Measurements from ENCODE around the gene ADAMTS17.
A peak's percentile ranks its signal among the peaks of the same experiment; 100 is the strongest.

ADAMTS17 gene

DNA sequence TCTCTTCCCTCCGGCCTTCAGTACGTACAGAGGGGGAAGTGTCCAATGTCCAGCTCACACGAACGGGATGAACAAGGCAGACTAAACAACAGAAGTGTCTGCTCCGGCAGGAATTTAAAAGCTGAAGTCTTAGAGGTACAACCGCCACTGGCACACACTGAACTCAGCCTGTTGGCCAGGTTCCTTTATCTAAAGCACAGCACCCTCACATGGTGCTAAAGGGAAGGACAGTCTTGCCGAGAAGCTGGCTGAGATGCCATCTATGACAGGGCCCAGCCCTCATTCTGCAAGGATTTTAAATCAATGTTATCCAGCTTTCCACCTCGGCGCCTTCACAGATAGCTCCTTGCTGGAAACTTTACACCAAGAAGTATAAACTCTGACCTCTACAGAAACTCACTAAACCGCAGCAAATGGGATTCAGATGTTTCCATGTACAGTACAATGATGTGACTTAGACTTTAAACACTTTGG lies 2.8 kb downstream of the ADAMTS17 start:
- peak; percentile 65 for DNase-seq

DNA sequence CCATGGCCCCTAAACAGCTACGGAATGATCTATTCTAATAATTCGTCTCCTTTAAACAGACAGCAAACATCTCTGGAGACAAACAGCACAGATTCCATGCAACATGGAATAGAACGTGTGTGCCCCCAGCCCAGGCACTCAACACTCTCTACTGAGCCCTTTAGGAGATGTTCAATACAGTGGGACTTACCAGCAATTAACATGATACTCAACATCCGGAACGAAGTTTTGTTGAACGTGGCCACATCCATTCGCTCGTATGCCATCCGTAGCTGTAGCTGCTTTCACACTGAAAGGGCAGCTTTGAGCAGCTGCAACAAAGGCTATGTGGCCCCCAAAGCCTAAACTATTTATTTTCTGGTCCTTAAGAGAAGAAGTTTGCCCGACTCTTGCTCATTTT lies 3.5 kb downstream of the ADAMTS17 start:
- no peak for DNase-seq

DNA sequence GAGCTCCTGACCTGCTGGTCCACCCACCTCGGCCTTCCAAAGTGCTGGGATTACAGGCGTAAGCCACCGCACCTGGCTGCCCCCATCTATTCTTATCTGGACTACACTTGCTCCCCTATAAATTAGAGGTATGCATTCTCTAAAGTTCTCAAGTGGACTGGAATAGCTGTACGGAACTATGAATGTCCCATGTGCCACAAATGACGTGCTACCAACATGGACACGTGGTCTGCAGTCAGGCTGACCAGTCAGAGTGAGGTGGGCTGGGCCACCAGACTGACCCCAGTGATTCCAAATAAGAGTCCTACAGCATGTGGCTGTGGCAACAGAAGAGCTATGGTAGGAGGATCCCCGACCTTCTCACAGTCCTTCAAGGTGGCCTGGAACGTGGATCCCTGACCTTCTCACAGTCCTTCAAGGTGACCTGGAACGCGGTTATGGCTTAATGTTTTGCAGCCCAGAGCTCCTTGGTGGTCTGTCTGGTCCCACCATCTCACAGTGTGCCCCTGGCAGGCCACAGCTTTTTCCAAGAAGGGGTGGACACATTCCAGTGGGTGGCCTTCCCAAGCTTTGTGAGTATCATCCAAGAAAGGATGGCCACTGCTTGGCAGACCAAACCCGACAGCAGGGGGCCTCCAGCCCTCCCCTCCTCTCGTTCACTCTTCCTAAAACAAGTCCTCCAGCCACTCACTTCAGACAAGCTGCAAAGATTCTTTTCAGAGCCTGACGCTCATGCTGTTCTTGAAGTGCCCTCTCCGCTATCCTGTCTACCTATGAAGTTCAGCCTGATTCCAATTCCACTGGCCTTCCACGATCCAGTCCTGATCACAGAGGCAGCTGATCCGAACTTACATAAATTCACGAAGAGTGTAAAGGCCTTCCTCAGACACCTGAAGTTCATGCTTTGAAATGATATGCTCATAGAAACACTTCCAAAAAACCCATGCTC lies 4.4 kb downstream of the ADAMTS17 start:
- DNase-seq, result no peak

DNA sequence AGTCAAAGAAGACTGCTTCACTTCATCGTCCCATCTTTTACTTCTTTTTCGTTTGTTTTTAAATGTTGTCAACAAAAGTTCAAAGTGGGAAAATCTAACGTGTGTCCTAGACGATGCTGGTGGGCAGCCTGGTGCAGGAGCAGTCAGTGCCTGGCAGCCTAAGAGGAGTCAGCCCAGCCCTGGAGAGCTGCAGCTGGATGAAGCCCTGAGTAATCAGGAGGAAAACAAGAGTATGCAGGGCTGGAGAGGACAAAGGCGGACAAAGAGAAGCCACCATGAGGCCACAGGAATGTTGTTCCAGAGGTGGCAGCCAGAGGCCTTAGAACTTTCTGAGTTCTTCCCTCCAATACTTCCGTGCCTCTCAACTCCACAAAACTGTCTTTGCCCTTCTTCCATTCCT lies 5.7 kb downstream of the ADAMTS17 start:
- no peak for DNase-seq

- no peak for DNase-seq
Observed at GRCh38 chr15:100335335-100335999, 6.3 kb downstream of the ADAMTS17 start.

GRCh38 chr15:100334905-100335304 lies 6.9 kb downstream of the ADAMTS17 start:
- no peak for DNase-seq

DNA sequence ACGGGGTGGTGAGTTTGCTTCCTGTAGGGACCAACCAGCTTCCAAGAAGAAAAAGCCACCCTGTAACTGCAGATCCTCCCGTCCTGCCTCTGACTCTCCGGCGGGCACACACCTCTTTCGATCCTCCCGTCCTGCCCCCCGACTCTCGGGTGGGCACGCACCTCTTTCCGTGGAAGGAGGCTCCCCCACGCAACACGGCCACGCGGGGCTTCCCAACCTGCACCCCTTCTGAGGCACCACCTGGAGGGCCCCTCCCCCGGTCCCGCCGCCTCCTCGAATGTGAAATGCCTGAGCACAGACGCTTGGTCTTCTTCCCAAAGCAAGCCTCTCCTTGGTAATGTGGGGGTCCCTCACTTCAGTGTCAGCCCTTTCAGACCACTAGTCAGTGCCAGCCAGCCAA lies 7.3 kb downstream of the ADAMTS17 start:
- DNase-seq, result no peak

DNA sequence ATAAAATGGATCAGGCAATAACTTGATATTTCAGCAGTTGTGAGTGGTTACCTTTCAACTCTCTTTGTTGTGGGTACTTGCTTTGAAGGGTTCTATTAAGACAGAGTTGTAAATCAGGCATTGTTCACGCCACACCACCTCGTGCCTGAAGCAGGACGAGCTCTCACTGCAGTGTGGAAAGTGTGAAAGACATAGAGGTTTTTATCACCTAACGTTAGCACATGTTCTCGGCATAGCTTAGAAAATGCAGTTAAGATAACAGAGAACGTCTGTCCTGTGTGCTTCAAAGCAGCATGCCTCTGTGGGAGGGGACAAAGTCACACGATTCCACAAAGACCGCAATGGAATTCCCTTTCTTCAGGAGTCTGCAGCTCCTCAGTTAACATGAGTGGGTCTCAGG lies 7.8 kb downstream of the ADAMTS17 start:
- no peak for DNase-seq

DNA sequence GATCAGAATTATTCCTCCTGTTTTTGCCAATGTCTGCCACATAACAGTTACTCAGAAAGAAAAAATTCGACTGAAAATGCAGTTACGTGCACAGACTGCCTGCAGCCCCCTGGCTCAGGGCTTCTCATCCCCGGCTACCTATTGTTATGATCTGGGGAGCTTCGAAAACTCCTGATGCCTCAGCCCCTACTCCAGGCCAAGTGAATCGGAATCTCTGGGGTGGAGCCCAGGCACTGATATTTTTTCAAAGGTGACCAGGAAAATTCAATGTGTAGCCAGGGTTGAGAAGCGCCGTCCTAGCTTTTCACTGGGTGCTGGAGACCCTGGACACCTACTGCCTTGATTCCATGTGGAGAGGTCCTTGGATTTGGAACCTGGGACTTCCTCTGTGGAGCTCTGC lies 8.5 kb downstream of the ADAMTS17 start:
- DNase-seq, result no peak

- DNase-seq, result no peak
Observed at GRCh38 chr15:100332721-100333120, 9.1 kb downstream of the ADAMTS17 start.

- no peak for DNase-seq
Observed at GRCh38 chr15:100332231-100332630, 9.5 kb downstream of the ADAMTS17 start.

GRCh38 chr15:100330629-100331215 lies 11.1 kb downstream of the ADAMTS17 start:
- peak; percentile 29 for DNase-seq

- no peak for DNase-seq
Observed at GRCh38 chr15:100330221-100330620, 11.6 kb downstream of the ADAMTS17 start.

GRCh38 chr15:100328796-100329195 lies 13.0 kb downstream of the ADAMTS17 start:
- DNase-seq, result no peak

DNA sequence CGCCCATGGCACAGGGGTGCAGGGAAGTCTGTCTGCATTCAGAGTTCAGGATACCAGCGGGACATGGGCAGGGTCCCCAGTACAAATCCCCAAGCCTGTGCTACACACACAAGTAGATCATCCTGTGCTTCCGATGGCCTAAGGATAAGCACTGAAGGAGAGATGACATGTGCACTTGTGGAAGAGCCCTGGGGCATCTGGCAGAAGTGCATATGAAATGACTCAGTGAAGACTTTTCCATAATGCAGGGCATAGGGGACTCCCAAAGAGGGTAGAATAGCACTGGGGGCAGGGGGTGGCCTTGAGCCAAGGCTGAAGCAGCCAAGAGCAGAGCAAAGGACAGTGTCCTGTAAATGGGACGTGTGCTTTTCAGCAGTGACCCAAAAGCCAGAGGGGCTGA lies 22.9 kb downstream of the ADAMTS17 start:
- DNase-seq, result no peak

GRCh38 chr15:100314809-100315400 lies 26.9 kb downstream of the ADAMTS17 start:
- no peak for DNase-seq

DNA sequence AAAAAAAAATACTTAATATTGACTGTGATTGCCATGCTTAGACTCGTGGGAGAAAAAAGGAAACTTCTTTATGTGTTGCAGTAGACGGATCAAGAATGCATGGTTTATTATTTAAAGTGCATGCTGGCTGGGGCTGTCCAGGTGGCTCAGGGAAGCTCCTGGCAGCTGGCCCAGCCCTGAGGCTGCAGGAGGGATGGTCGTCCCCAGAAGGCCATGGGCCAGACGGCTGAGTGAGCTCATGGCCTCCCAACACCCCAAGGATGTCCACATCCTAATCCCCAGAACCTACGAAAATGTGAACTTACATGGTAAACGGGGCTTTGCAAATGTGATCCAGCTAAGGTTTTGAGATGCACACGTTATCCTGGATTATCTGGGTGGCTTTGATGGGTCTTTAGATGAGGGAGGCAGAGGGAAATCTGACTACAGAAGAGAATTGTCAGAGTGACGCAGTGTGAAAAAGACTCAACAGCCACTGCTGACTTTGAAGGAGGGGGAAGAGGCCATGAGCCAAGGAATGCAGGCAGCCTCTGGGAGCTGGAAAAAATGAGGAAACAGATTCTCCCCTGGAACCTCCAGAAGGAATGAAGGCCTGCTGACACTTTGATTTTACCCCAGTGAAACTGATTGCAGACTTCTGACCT lies 29.8 kb downstream of the ADAMTS17 start:
- no peak for DNase-seq

DNA sequence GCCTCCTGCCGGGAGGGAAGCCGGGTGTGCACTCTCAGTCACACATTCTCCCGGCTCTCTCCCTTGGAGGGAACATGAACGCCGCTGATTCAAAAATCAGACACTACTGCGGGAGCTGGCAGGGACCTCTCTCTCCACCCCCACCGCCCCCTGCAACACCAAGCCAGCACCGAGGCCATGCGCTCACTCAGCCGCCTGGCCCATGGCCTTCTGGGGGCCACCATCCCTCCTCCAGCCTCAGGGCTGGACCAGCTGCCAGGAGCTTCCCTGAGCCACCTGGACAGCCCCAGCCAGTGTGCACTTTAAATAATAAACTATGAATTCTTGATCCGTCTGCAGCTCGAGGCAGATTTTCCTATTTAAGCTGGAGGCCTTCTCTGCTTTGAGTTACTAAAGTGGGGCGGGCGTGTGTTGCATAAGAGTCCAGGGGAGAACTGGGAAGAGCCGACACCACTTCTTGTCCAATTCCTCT lies 30.6 kb downstream of the ADAMTS17 start:
- DNase-seq, result no peak

- DNase-seq, result no peak
Observed at GRCh38 chr15:100310513-100311153, 31.1 kb downstream of the ADAMTS17 start.

- no peak for DNase-seq
Observed at GRCh38 chr15:100310041-100310405, 31.8 kb downstream of the ADAMTS17 start.

- DNase-seq, result no peak
Observed at GRCh38 chr15:100309109-100310040, 32.4 kb downstream of the ADAMTS17 start.

Measured in activated T-cell treated with anti-CD3 and anti-CD28 coated beads, Interleukin-2, amount 50 U/mL, for 1 hour (primary cell).